Natural killer cell (primary cell): ENCODE results near the gene DOCK11. TPM values are rescaled to one million over a fixed set of nuclear protein-coding genes. Genes with fewer than 3 reads are reported as not detected.
A peak's percentile ranks its signal among the peaks of the same experiment; 100 is the strongest.

ENCODE experiments used
- ATAC-seq, 3 donors: fragments of 150-1000 bp in 2 of 3; fragments of 200-7000 bp in 1 of 3; cut with Tn5 transposase; 1 replicate in 1 of 3; 2 replicates in 2 of 3; pipeline ENCODE4 v1.10.0; 2021; ENCODE audit warnings: mild to moderate bottlenecking in 2 of 3, moderate library complexity in 2 of 3
- DNase-seq, 2 donors: peaks; one replicate each; pipeline versions ENCODE4 v3.0.0 to v3.0.0-alpha.2; 2013 to 2021; ENCODE audit warnings: mixed read lengths in 1 of 2
- H3K27ac ChIP-seq: one replicate; pipeline ENCODE4 v1.5.1; 2013; ENCODE audit warnings: mild to moderate bottlenecking, low read length
- H3K27me3 ChIP-seq: one replicate; pipeline ENCODE4 v1.6.1; 2013; ENCODE audit warnings: low read length; ENCODE audit not compliant: control insufficient read depth, insufficient read depth
- H3K36me3 ChIP-seq: one replicate; pipeline ENCODE4 v1.6.1; 2013; ENCODE audit warnings: low read length; ENCODE audit not compliant: control insufficient read depth, insufficient read depth
- H3K4me1 ChIP-seq: one replicate; pipeline ENCODE4 v1.6.1; 2013; ENCODE audit warnings: low read length; ENCODE audit not compliant: control insufficient read depth, insufficient read depth
- H3K4me3 ChIP-seq: one replicate; pipeline ENCODE4 v1.5.1; 2013; ENCODE audit warnings: low read length
- H3K9me3 ChIP-seq: one replicate; pipeline ENCODE4 v1.6.1; 2013; ENCODE audit warnings: low read length; ENCODE audit not compliant: control insufficient read depth, insufficient read depth
- H3K27ac Mint-ChIP-seq, 2 donors: one replicate each; pipeline ENCODE4 v1.8.0; 2022; ENCODE audit warnings: mild to moderate bottlenecking in 2 of 2, mixed read lengths in 2 of 2, moderate library complexity in 1 of 2
- H3K27me3 Mint-ChIP-seq, 2 donors: one replicate each; pipeline ENCODE4 v1.8.0; 2022; ENCODE audit warnings: low read depth in 2 of 2, mixed read lengths in 2 of 2
- H3K36me3 Mint-ChIP-seq: one replicate; pipeline ENCODE4 v1.8.0; 2022; ENCODE audit warnings: mixed read lengths
- H3K4me1 Mint-ChIP-seq, 2 donors: one replicate each; pipeline ENCODE4 v1.8.0; 2022; ENCODE audit warnings: mixed read lengths in 2 of 2
- H3K4me3 Mint-ChIP-seq: one replicate; pipeline ENCODE4 v1.8.0; 2022; ENCODE audit warnings: mild to moderate bottlenecking, moderate library complexity, mixed read lengths
- H3K9me3 Mint-ChIP-seq, 2 donors: one replicate each; pipeline ENCODE4 v1.8.0; 2022; ENCODE audit warnings: mixed read lengths in 2 of 2
- WGBS: methylation state at CpG from one replicate; pipeline ENCODE4 v1.1.7; 2013; ENCODE audit warnings: missing lambda C conversion rate; ENCODE audit not compliant: insufficient coverage; 5-methylcytosine and 5-hydroxymethylcytosine counted together
- intact Hi-C: fragments of 100-400 bp; cut with micrococcal nuclease; formaldehyde crosslinking; loops from one replicate; pipeline ENCODE4 v1.14.2; 2022
- total RNA-seq, 4 donors: library from RNA; stranded (reverse); fragments of 120-200 nt in 1 of 4; gene quantifications; one replicate each; pipeline versions ENCODE4 v1.2.3 to v1.2.4, GENCODE V29; 2013 to 2022
- TF ChIP-seq, protein P1 (sequence below): fragments of 200-600 bp; IDR thresholded peaks from one replicate; pipeline ENCODE4 v1.8.0; 2022; ENCODE audit warnings: antibody characterized with exemption

DOCK11 gene
- total RNA-seq, 3 donors from 2014 or later (not counting 1 experiment from before 2014, with no cell fraction given), result 108 to 130 (median 117) TPM

DNA sequence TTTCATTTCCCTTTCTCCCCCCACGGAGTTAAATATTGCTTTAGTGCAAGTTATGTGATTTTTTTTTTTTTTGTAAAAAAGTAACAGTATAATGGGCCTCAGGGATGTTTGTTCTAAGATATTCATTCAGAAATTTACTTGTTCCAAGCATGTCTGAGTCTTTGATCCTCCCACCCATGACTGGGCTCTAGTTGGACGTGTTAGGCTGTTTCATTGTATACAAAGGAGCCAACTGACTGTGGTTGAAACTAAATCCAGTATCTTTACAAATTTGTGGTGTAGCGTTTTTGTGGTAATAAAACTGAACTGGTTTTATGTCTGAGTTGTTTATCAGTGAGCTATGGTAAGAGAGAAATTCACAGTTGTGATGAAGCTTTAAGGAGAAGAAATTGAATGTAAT is 74.1 kb downstream of the DOCK11 start:
- no peak overlapping the region for H3K4me3 Mint-ChIP-seq
- H3K4me3 ChIP-seq, result no peak overlapping the region
- H3K36me3 Mint-ChIP-seq, result no peaks in the 10 kb centered on the region
- TF ChIP-seq, protein P1, sequence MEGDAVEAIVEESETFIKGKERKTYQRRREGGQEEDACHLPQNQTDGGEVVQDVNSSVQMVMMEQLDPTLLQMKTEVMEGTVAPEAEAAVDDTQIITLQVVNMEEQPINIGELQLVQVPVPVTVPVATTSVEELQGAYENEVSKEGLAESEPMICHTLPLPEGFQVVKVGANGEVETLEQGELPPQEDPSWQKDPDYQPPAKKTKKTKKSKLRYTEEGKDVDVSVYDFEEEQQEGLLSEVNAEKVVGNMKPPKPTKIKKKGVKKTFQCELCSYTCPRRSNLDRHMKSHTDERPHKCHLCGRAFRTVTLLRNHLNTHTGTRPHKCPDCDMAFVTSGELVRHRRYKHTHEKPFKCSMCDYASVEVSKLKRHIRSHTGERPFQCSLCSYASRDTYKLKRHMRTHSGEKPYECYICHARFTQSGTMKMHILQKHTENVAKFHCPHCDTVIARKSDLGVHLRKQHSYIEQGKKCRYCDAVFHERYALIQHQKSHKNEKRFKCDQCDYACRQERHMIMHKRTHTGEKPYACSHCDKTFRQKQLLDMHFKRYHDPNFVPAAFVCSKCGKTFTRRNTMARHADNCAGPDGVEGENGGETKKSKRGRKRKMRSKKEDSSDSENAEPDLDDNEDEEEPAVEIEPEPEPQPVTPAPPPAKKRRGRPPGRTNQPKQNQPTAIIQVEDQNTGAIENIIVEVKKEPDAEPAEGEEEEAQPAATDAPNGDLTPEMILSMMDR, result no peak
- ATAC-seq, result no peak
- no peaks in the 10 kb centered on the region for H3K9me3 Mint-ChIP-seq
- DNase-seq, result no peak
- H3K36me3 ChIP-seq, result peaks cover 54% of the 10 kb centered on the region
- H3K27me3 ChIP-seq, result no peaks in the 10 kb centered on the region
- no peaks in the 10 kb centered on the region for H3K4me1 ChIP-seq
- intact Hi-C loops, result no loop called here
- H3K4me1 Mint-ChIP-seq, result no peaks in the 10 kb centered on the region
- 100% methylated on average over 1 of the region's 3 CpGs for WGBS
- no peak overlapping the region for H3K27ac ChIP-seq
- peak overlapping the region; percentile 16 to 68 for H3K27ac Mint-ChIP-seq
- no peaks in the 10 kb centered on the region for H3K9me3 ChIP-seq
- H3K27me3 Mint-ChIP-seq, result no peaks in the 10 kb centered on the region

DNA sequence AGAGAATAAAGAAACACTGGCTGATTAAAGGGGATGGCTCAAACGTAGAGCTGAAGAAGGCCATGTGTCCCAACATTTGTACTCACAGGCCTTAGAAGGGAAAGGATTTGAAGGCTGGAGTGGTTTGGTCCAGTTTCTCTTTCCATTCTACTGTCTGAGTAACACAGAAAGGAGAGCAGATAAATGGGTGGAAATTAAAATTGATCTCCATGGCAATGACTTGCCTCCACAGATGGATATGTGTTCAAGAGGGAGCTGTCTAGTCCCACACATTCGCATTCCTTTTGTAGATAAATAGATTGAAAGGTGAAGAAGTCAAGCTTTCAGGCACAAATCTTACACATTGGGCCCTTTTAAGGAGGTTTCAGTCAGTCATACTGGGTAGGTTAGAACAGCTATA is 74.6 kb downstream of the DOCK11 start:
- H3K36me3 Mint-ChIP-seq, result no peaks in the 10 kb centered on the region
- ATAC-seq (no peak), DNase-seq (no peak)
- WGBS, result 86% methylated on average over 1 of the region's 2 CpGs
- Histone ChIP-seq H3K36me3 (peaks cover 52% of the 10 kb centered on the region), H3K27me3 (no peaks in the 10 kb centered on the region), H3K4me3 (no peak overlapping the region), H3K4me1 (no peaks in the 10 kb centered on the region), H3K9me3 (no peaks in the 10 kb centered on the region), H3K27ac (no peak overlapping the region)
- H3K27ac Mint-ChIP-seq, result peak overlapping the region; percentile 16 to 68
- no peaks in the 10 kb centered on the region for H3K27me3 Mint-ChIP-seq
- no peak overlapping the region for H3K4me3 Mint-ChIP-seq
- TF ChIP-seq, protein P1, result no peak
- no peaks in the 10 kb centered on the region for H3K9me3 Mint-ChIP-seq
- H3K4me1 Mint-ChIP-seq, result no peaks in the 10 kb centered on the region
- intact Hi-C loops, result no loop called here

DNA sequence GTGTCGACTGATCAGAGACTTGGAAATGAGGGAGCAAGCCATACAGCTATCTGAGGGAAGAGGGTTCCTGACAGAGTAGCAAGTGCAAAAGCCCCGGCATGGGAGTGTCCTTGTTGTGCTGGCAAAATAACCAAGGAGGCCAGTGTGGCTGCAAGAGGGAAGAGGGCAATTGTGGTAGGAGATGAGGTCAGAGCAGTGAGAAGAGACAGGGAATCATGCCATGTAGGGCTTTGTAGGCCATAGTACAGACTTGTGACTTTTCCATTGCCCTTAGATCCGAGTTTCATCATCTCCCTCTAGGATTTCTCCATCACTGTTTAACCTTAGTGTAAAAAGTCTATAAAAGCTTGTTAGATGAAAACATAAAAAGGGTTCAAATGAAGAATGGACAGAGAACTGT is 76.2 kb downstream of the DOCK11 start:
- Histone ChIP-seq H3K9me3 (no peaks in the 10 kb centered on the region), H3K4me3 (no peak overlapping the region), H3K27me3 (no peaks in the 10 kb centered on the region), H3K36me3 (peaks cover 53% of the 10 kb centered on the region), H3K27ac (no peak overlapping the region), H3K4me1 (no peaks in the 10 kb centered on the region)
- no peak for DNase-seq
- WGBS, result 98% methylated on average over 2 of the region's 3 CpGs
- TF ChIP-seq, protein P1, result no peak
- H3K9me3 Mint-ChIP-seq, result no peaks in the 10 kb centered on the region
- H3K27me3 Mint-ChIP-seq, result no peaks in the 10 kb centered on the region
- no peak for ATAC-seq
- intact Hi-C loops, result no loop called here
- no peak overlapping the region for H3K27ac Mint-ChIP-seq
- no peaks in the 10 kb centered on the region for H3K4me1 Mint-ChIP-seq
- no peaks in the 10 kb centered on the region for H3K36me3 Mint-ChIP-seq
- no peak overlapping the region for H3K4me3 Mint-ChIP-seq

DNA sequence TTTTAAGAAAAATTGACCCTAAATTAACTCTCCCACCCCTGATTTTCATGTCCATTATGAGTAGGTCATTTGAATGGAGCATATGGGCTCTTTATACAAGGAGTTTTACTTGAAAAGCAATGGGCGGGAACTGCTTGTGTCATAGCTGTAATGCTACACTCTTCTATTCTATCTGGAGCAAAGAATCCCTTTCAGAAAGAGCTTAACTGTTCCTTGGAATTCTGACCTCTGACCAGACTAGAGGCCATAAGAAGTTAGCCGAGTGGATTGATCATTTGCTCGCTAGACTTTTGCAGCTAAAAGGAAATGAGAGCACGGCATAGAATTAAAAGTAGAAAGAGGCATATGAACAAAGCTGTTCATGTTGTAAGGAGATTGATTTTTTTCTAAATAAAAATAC is 79.1 kb downstream of the DOCK11 start:
- TF ChIP-seq, protein P1, result no peak
- ATAC-seq, result no peak
- intact Hi-C loops, result no loop called here
- Histone ChIP-seq H3K9me3 (no peaks in the 10 kb centered on the region), H3K4me1 (no peaks in the 10 kb centered on the region), H3K27ac (no peak overlapping the region), H3K27me3 (no peaks in the 10 kb centered on the region), H3K36me3 (peaks cover 67% of the 10 kb centered on the region), H3K4me3 (no peak overlapping the region)
- Mint-ChIP-seq H3K27me3 (no peaks in the 10 kb centered on the region), H3K36me3 (no peaks in the 10 kb centered on the region), H3K27ac (no peak overlapping the region), H3K4me1 (no peaks in the 10 kb centered on the region), H3K4me3 (no peak overlapping the region), H3K9me3 (no peaks in the 10 kb centered on the region)
- 95% methylated on average over 4 of the region's 4 CpGs for WGBS
- DNase-seq, result no peak
